ENCODE measurements around the gene RALB.

Gene RALB

GRCh38 chr2:120244656-120245519, 7.8 kb upstream of the RALB start:
- Histone ChIP-seq H3K27ac (ENCODE audit: low read length) (no peak overlapping the region), H3K4me2 (ENCODE audit: low read length) (no peak overlapping the region)
- no peak for TF ChIP-seq EZH2phosphoT487 (IDR thresholded peaks at IDR 0.05; ENCODE audit: low read depth)
- no peak for TF ChIP-seq CTCF (IDR thresholded peaks at IDR 0.05; ENCODE audit: low read depth, low read length)

GRCh38 chr2:120245520-120246332, 6.9 kb upstream of the RALB start:
- Histone ChIP-seq H2AFZ (ENCODE audit: low read depth, low read length) (no peak overlapping the region), H3K27me3 (ENCODE audit: low read depth, low read length) (peaks cover 36% of the 10 kb centered on the region), H3K9ac (ENCODE audit: low read length) (no peak overlapping the region), H3K4me2 (ENCODE audit: low read length) (no peak overlapping the region), H3K9me3 (ENCODE audit: insufficient read depth, low read length) (no peaks in the 10 kb centered on the region), H4K20me1 (ENCODE audit: insufficient read depth, low read length) (no peaks in the 10 kb centered on the region), H3K79me2 (ENCODE audit: low read length) (no peaks in the 10 kb centered on the region), H3K4me1 (ENCODE audit: low read length) (no peaks in the 10 kb centered on the region), H3K4me3 (ENCODE audit: low read length) (no peak overlapping the region), H3K27ac (ENCODE audit: low read length) (no peak overlapping the region), H3K36me3 (replicated peaks; ENCODE audit: low read depth, low read length) (no peaks in the 10 kb centered on the region)
- TF ChIP-seq EZH2phosphoT487 (IDR thresholded peaks at IDR 0.05; ENCODE audit: low read depth) (no peak), CTCF (IDR thresholded peaks at IDR 0.05; ENCODE audit: low read depth, low read length) (no peak)

More at GRCh38 chr2:120244656-120245519, 7.8 kb upstream of the RALB start:
- no peaks in the 10 kb centered on the region for H3K79me2 ChIP-seq (ENCODE audit: low read length)
- no peaks in the 10 kb centered on the region for H4K20me1 ChIP-seq (ENCODE audit: insufficient read depth, low read length)
- H3K27me3 ChIP-seq (ENCODE audit: low read depth, low read length): peaks cover 27% of the 10 kb centered on the region
- no peaks in the 10 kb centered on the region for H3K4me1 ChIP-seq (ENCODE audit: low read length)
- no peak overlapping the region for H3K4me3 ChIP-seq (ENCODE audit: low read length)
- no peak overlapping the region for H2AFZ ChIP-seq (ENCODE audit: low read depth, low read length)
- H3K9ac ChIP-seq (ENCODE audit: low read length): no peak overlapping the region
- H3K36me3 ChIP-seq (replicated peaks; ENCODE audit: low read depth, low read length): no peaks in the 10 kb centered on the region
- no peaks in the 10 kb centered on the region for H3K9me3 ChIP-seq (ENCODE audit: insufficient read depth, low read length)

- Histone ChIP-seq H3K27ac (ENCODE audit: low read length) (no peak overlapping the region), H3K79me2 (ENCODE audit: low read length) (no peaks in the 10 kb centered on the region), H4K20me1 (ENCODE audit: insufficient read depth, low read length) (no peaks in the 10 kb centered on the region), H3K4me2 (ENCODE audit: low read length) (no peak overlapping the region), H3K27me3 (ENCODE audit: low read depth, low read length) (peaks cover 46% of the 10 kb centered on the region), H3K4me3 (ENCODE audit: low read length) (no peak overlapping the region), H3K9ac (ENCODE audit: low read length) (no peak overlapping the region), H3K36me3 (replicated peaks; ENCODE audit: low read depth, low read length) (no peaks in the 10 kb centered on the region), H3K4me1 (ENCODE audit: low read length) (peaks cover 3% of the 10 kb centered on the region), H3K9me3 (ENCODE audit: insufficient read depth, low read length) (no peaks in the 10 kb centered on the region), H2AFZ (ENCODE audit: low read depth, low read length) (no peak overlapping the region)
- TF ChIP-seq CTCF (IDR thresholded peaks at IDR 0.05; ENCODE audit: low read depth, low read length): no peak
- TF ChIP-seq EZH2phosphoT487 (IDR thresholded peaks at IDR 0.05; ENCODE audit: low read depth): no peak
Observed at GRCh38 chr2:120246546-120247300, 5.9 kb upstream of the RALB start.
